Activated T-helper 1 cell treated with anti-CD3 and anti-CD28 coated beads, Interleukin-12 subunit alpha, Interleukin-12 subunit beta, Interleukin-2, Interleukin-4 antibody, amounts not matched to agents 30 ng/mL and 10 ng/mL and 1 ng/mL, durations not matched to agents 14 hours and 24 hours and 36 hours (primary cell): ENCODE results near the gene ZNF222. TPM values are rescaled to one million over a fixed set of nuclear protein-coding genes. Genes with fewer than 3 reads are reported as not detected.
A peak's percentile ranks its signal among the peaks of the same experiment; 100 is the strongest.

Experiments used
- DNase-seq: peaks from one replicate; pipeline ENCODE4 v3.0.0; 2021; ENCODE audit warnings: low spot score
- H3K27ac Mint-ChIP-seq: one replicate; pipeline ENCODE4 v1.8.0; 2021; ENCODE audit warnings: mild to moderate bottlenecking, mixed read lengths
- H3K27me3 Mint-ChIP-seq: one replicate; pipeline ENCODE4 v1.8.0; 2022; ENCODE audit warnings: mild to moderate bottlenecking, moderate library complexity, mixed read lengths; ENCODE audit not compliant: insufficient read depth
- H3K36me3 Mint-ChIP-seq: one replicate; pipeline ENCODE4 v1.8.0; 2021; ENCODE audit warnings: low read depth, mixed read lengths
- H3K4me1 Mint-ChIP-seq: one replicate; pipeline ENCODE4 v1.8.0; 2021; ENCODE audit warnings: low read depth, mixed read lengths
- H3K4me3 Mint-ChIP-seq: one replicate; pipeline ENCODE4 v1.8.0; 2021; ENCODE audit warnings: mild to moderate bottlenecking, moderate library complexity, mixed read lengths
- H3K9me3 Mint-ChIP-seq: one replicate; pipeline ENCODE4 v1.8.0; 2021; ENCODE audit warnings: mixed read lengths
- intact Hi-C: fragments of 100-400 bp; cut with micrococcal nuclease; formaldehyde crosslinking; loops from one replicate; pipeline ENCODE4 v1.15.1; 2024
- total RNA-seq: library from RNA; stranded (reverse); gene quantifications from 2 replicates; pipeline ENCODE4 v1.2.3, GENCODE V29; 2022

Gene ZNF222
- total RNA-seq, 1 donor from 2014 or later = 1.5 TPM

- no peak for DNase-seq
- peaks cover 60% of the 10 kb centered on the region for H3K9me3 Mint-ChIP-seq
- no peaks in the 10 kb centered on the region for H3K27me3 Mint-ChIP-seq
- H3K4me1 Mint-ChIP-seq = peaks cover 1% of the 10 kb centered on the region
- intact Hi-C loops = no loop called here
- H3K36me3 Mint-ChIP-seq = peaks cover 8% of the 10 kb centered on the region
- no peak overlapping the region for H3K27ac Mint-ChIP-seq
- no peak overlapping the region for H3K4me3 Mint-ChIP-seq
Observed at GRCh38 chr19:44066305-44066704, 41.1 kb downstream of the ZNF222 start.

- H3K4me1 Mint-ChIP-seq = peaks cover 17% of the 10 kb centered on the region
- H3K27ac Mint-ChIP-seq = no peak overlapping the region
- H3K27me3 Mint-ChIP-seq = no peaks in the 10 kb centered on the region
- DNase-seq = no peak
- H3K4me3 Mint-ChIP-seq = no peak overlapping the region
- H3K9me3 Mint-ChIP-seq = peaks cover 53% of the 10 kb centered on the region
- H3K36me3 Mint-ChIP-seq = peaks cover 12% of the 10 kb centered on the region
- intact Hi-C loops = no loop called here
Observed at GRCh38 chr19:44069415-44069814, 44.2 kb downstream of the ZNF222 start.

DNA sequence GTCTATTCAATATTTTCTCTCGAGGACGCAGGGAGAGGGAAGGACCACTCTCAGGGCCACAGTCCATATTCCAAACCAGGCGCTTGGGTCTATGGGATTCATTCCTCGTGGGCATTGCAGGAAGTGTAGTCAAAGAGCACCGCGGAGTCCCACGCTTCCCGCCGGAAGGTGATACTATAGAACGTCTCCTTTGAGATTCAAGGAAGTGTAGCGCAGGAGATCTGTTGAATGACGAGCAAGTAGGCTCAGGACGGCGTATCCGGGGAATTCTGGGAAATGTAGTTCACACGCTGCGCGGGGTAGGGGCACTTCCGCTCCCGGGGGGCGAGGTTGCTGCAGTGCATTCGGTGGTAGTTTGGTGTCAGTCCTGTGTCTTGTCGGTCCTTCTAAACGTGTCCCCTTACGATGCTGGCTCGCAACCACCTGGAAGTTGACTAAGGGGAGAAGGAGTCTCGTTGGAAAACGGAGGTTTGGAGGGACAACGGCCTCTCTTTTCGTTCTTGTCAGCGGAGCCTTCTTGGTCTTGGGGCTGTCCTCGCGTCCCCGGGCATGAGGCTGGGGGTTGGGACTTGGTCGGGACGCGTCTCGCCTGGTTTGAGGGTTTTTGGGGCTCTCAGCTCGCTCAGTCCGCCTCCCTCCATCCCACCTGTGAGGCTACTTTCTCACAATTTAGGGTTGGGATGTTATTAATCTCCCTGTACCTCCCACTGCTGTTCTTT is 46.8 kb downstream of the ZNF222 start, which contains the start of gene ZNF284:
ZNF284 (plus strand) TSS at position 336 of the 719 bp plus-strand sequence. CDS start 4,231 bp downstream, outside the sequence.
- peak; percentile 74 for DNase-seq
- peak within 1 kb of the TSS; percentile 79 for H3K27ac Mint-ChIP-seq
- peaks cover 51% of the 10 kb centered on the region for H3K9me3 Mint-ChIP-seq
- H3K36me3 Mint-ChIP-seq = peaks cover 10% of the 10 kb centered on the region
- H3K4me3 Mint-ChIP-seq = peak within 1 kb of the TSS; percentile 86
- intact Hi-C loops = loop anchor here (1.0 kb wide), 5 partner anchors 22 to 245 kb away; partner anchors contain the start of genes ZNF222, ZNF224, ZNF225 and ZNF230
- H3K4me1 Mint-ChIP-seq = peaks cover 17% of the 10 kb centered on the region
- H3K27me3 Mint-ChIP-seq = no peaks in the 10 kb centered on the region

DNA sequence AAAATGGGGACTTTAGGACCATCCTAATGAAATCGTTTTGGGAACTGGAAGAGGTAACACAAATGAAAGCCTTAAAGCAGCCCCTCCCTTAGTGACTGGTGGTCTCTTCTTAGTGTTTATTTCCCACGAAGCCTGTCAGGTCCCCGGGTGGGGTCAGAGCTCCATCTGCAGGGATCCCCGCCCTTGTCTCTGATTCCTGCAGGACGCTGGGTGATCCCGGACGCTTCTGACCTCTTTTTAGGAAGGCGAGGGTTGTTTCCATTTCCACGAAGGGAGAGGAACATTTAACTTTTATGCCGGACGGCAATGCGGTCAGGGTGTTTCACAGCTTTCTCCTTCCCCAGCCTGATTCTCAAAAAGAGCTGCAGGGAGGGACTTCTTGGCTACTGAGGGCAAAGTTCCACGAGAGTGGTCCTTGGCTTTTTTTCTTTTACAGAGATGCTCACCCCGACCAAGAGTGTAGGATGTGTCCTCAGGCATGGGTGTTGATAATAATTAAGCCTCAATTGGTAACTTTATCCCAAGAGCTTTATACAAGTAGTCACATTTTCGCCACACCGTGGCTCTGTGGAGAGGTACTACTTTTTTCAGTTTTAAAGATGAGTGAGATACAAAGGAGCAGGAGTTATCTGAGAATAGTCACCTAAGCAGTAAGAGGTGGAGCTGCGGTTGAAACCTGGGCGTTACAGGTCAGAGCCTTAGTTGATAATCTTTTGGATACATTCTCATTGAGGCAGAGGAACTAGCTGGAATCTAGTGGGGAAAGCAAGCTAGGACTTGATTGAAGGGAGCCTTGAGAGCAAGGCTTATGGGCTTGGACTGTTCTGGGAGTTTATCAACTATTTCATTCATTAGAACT is 47.6 kb downstream of the ZNF222 start:
- Mint-ChIP-seq H3K36me3 (peaks cover 11% of the 10 kb centered on the region), H3K27me3 (no peaks in the 10 kb centered on the region), H3K27ac (no peak overlapping the region), H3K4me3 (peak overlapping the region; percentile 86), H3K4me1 (peaks cover 17% of the 10 kb centered on the region), H3K9me3 (peaks cover 51% of the 10 kb centered on the region)
- intact Hi-C loops = loop anchor here (1.0 kb wide), 5 partner anchors 22 to 245 kb away; partner anchors contain the start of genes ZNF222, ZNF224, ZNF225 and ZNF230
- DNase-seq = no peak

- DNase-seq = no peak
- Mint-ChIP-seq H3K4me1 (peaks cover 15% of the 10 kb centered on the region), H3K27me3 (no peaks in the 10 kb centered on the region), H3K4me3 (no peak overlapping the region), H3K9me3 (peaks cover 33% of the 10 kb centered on the region), H3K36me3 (peaks cover 9% of the 10 kb centered on the region), H3K27ac (no peak overlapping the region)
- intact Hi-C loops = no loop called here
Observed at GRCh38 chr19:44076325-44076724, 51.1 kb downstream of the ZNF222 start.

Other genes with a start within 250 kb of the ZNF222 start
- 183 and 185 TPM in 2 replicates for gene KCNN4, start 244.4 kb upstream of the ZNF222 start, total RNA-seq
- 0.29 TPM in 1 of 2 replicates, not detected in the other for gene LYPD5, start 222.9 kb upstream of the ZNF222 start, total RNA-seq
- 4.0 and 4.8 TPM in 2 replicates for gene ZNF283, start 198.1 kb upstream of the ZNF222 start, total RNA-seq
- gene ZNF404, start 141.4 kb upstream of the ZNF222 start, total RNA-seq = 0.59 and 0.60 TPM in 2 replicates
- gene ZNF45, start 90.1 kb upstream of the ZNF222 start, total RNA-seq = 11.5 and 13.1 TPM in 2 replicates
- 0.56 and 0.75 TPM in 2 replicates for gene ZNF221, start 74.2 kb upstream of the ZNF222 start, total RNA-seq
- gene ZNF155, start 41.2 kb upstream of the ZNF222 start, total RNA-seq = 5.2 and 6.5 TPM in 2 replicates
- gene ZNF230, start 22.4 kb upstream of the ZNF222 start, total RNA-seq = 4.0 and 4.3 TPM in 2 replicates
- gene ZNF223, start 26.7 kb downstream of the ZNF222 start, total RNA-seq = 0.18 TPM in 1 of 2 replicates, not detected in the other
- 1.3 and 1.4 TPM in 2 replicates for gene ZNF284, start 46.8 kb downstream of the ZNF222 start, total RNA-seq
- 18.8 and 20.4 TPM in 2 replicates for gene ZNF224, start 69.0 kb downstream of the ZNF222 start, total RNA-seq
- 3.8 and 5.0 TPM in 2 replicates for gene ZNF225, start 88.0 kb downstream of the ZNF222 start, total RNA-seq
- gene ZNF234, start 116.2 kb downstream of the ZNF222 start, total RNA-seq = 8.4 and 10.3 TPM in 2 replicates
- gene ZNF226, start 139.7 kb downstream of the ZNF222 start, total RNA-seq = 10.5 and 11.6 TPM in 2 replicates
- 21.7 and 22.6 TPM in 2 replicates for gene ZNF227, start 187.2 kb downstream of the ZNF222 start, total RNA-seq
- gene ZNF233, start 234.5 kb downstream of the ZNF222 start, total RNA-seq = 0.26 TPM in 1 of 2 replicates, not detected in the other